GM21717 (cell line): Measurements from ENCODE around the gene MRM2.

Experiments used
- ATAC-seq: cut with Tn5 transposase; IDR thresholded peaks from one replicate; pipeline ENCODE4 v1.9.1; 2021; ENCODE audit warnings: mild to moderate bottlenecking, moderate library complexity; ENCODE audit not compliant: unreplicated experiment

MRM2 gene

DNA sequence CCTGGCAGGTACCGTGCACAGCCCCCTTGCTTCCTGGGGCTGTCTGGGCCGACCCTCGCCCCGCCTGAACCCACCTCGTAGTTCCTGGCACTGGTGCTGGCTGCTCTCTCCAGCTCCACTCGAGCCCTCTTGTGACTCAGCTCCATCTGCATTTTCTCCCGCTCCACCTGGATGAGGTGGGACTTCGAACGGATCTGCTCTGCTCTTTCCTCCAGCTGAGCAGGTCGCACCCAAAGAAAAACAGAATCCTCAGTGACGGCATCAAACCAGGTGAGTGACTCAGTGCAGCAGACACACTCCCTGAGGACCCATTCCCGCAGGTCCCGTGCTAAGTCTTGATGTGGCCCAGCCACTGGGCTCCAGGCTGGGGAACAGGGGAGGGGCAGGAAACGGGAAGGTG lies 16.7 kb downstream of the MRM2 start:
- ATAC-seq, result no peak

DNA sequence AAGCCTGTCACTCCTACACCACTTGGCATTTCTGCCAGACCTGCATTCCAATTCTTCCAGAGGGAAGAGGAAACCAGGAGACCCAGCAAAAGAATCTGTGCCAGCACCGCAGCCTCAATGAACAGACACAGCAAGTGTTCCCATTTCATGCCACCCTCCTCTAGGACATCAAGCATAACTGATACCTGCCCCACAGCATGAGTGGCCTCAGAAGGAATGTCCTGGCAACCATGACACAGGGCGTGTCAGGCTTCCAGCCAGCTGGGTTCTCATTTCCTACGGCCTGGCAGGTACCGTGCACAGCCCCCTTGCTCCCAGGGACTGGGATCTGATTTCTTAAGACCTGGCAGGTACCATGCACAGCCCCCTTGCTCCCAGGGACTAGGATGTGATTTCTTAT lies 17.1 kb downstream of the MRM2 start:
- ATAC-seq, result no peak

DNA sequence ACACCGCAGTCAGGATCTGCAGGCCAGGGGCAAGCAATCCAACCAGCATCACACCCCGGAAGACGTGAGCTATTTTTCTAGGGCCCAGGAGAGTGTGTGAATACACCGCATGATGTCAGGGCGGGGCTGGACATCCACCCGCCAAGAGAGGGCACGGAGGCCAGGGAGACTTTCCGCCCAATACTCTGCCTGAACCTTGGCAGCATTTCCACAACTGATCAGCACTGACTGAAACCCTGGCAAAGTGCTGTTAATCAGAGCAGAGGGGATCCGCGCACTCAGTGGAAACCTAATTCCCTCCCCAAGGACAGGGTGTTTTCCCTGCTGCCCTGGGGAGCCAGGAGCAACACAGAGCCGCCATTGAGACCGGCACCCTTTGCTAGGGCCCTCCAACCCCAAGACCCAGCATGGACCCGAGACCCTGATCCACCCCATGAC lies 17.5 kb downstream of the MRM2 start:
- no peak for ATAC-seq

DNA sequence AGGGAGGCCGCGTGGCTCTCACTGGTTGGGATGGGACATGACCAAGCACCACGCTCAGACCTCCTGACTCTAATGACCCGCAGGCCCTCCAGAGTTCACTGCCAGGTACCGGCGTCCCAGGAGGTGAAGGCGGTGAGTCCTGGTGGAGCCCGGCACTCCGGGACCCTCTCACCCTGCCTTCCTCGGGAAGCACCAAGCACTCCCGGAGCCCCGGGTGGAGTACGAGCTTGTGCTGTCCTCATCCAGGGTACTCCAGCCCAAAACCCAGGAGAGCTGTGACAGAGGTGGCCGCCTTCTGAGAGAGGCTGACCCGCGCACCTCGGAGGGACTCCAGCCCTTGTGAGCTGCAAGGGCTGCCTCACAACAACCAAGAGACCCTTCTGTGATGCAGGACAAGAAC lies 18.7 kb downstream of the MRM2 start:
- no peak for ATAC-seq

DNA sequence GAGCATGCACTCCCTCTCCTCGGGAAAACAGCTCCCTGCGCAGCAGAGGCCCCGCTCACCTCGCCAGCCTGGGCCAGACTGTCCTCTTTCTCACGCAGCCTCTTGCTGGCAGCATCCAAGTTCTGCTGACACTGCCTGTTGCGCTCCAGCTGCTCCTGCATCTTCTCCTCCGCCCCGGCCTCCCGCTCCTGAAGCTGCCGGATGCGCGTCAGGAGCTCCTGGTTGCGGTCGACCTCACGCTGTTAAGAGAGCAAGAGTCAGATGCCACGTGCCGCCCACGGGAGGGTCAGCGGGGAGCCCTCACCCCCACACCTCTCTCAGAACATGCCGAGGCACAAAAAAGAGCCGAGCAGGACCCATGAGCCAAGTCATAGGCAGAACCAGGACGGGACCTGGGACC lies 19.5 kb downstream of the MRM2 start:
- ATAC-seq, result no peak

DNA sequence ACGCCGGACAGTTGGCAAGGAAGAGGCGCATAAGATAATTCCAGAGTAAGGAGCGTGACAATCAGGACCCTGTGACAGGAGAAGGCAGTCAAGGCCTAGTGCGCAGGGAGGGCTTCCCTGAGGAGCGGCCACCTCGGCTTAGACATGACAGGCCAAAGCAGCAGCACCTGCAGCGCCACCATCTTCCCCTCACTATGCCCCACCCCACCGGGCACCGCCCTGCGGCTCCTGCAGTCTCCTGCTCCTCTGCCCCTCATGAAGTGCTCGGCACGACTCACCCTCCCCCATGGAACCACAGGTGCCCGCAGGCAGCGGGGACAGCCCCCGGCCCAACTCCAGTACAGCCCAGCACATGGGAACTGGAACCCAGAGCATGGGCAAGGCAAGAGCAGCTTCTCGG lies 21.1 kb downstream of the MRM2 start:
- ATAC-seq, result no peak

DNA sequence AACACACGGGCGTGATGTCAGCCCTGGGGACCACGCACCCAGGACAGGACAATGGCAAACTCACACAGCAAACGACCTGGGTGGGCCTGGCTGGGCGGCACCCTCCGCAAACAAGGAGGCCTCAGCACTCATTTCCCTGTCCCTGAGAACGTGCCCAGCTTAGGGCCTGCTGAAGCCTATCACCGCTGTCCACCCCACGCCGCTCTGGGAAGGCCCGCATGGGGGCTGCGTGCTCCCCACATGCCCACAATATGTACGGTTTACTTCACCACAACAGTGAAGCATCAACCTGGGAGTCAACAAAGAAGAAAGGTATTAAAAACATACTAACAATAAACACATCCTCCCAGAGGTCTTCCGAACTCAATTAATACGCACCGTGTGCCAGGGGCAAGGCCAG lies 21.5 kb downstream of the MRM2 start:
- ATAC-seq, result no peak

DNA sequence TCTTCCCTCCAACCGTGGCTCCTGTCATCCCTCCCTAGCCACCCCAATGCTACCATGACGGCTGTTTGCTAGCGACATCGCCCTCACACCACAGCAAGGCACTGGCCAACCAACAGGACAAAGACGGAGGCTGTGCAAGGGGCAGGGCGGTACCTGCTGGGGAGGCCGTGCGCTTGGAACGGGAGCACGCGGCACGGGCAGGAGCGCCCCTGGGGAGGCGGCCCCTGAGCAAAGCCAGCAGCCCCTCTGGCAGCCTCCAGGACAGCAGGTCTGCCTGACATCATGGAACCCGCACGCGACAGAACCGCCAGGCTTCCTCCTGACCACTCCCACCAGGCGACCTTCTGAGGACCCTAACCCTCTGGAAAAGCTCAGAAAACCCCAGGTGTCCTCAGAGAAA lies 22.0 kb downstream of the MRM2 start:
- no peak for ATAC-seq

DNA sequence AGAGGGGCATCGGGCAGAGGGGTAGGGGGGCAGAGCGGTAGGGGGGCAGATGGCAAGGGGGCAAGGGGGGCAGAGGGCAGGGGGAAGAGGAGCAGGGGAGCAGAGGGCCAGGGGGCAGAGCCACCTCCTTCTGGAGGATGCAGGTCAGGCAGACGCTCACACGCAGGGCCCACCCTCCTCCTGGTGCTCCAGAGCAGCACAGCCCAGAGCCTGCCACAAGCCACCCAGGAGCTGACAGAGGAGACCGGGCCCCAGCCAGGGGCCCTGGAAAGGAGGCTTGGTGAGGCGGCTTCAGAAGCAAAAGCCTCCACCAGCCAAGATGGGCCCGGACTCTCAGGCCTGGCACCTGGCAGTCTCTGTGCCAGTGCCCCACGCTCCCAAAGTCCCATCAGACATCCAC lies 22.4 kb downstream of the MRM2 start:
- no peak for ATAC-seq

DNA sequence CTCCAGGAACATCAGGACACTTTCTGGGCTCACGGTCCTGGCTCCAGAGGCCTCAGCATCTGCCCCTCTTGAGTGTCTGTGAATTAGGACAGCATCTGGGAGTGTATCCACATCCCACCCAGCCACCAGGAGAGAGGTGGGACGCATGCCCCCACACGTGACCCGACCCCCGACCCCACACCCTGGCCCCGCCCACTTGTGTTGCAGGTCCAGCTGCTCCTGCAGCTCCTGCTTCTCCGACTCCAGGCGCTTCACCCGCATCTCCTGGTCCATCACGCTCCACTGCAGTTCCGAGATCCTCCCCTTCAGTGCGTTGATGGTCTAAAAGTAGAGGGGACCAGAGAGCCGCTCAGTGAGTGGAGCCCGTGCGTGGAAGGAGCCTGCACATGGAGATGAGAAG lies 22.9 kb downstream of the MRM2 start:
- ATAC-seq, result no peak

DNA sequence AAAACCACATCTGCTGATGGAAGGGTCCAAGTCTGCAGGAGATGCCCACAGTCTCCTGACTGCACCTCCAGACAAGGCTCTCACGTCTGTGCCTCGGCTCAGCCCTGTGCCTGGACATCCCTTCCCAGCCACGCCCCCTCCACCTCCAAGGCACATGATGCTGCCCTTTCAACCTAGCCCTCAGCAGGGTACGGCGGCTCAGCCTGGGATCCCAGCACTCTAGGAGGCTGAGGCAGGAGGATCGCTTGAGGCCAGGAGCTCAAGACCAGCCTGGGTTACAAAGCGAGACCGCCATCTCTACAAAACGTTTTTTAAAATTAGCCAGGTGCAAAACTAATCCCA lies 23.6 kb downstream of the MRM2 start:
- no peak for ATAC-seq

DNA sequence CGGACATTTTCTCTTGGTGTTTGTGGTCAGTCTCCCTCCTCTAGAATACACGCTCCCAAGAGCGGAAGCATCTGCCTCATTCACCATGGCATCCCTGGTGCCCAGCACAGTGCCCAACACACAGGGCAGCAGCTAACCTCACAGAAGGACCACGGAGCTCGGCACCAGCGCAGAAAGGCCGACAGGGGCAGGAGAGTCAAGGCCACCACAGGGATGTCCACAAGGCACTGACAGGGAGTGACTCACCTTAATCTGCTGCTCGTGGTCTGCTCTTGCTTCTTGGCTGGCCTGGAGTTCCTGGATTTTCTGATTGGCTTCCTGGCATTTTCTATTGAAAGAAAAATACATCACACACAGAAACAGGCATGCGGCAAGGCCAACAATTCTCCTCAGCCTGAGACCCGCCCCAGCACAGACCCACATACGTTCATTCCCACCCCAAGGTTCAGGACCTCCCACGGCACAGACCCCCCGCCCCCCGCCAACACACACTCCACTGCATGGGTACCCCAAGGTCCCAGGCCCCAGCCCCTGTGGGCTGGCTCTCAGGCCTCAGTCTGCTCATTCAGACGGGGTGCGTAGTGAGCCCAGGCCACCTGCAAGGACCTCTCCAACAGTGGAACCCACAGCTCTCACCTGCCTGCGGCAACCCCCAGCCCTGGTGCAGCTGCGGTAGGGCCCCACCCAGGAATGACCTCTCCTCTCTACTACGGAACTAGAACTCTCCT lies 24.1 kb downstream of the MRM2 start:
- no peak for ATAC-seq

DNA sequence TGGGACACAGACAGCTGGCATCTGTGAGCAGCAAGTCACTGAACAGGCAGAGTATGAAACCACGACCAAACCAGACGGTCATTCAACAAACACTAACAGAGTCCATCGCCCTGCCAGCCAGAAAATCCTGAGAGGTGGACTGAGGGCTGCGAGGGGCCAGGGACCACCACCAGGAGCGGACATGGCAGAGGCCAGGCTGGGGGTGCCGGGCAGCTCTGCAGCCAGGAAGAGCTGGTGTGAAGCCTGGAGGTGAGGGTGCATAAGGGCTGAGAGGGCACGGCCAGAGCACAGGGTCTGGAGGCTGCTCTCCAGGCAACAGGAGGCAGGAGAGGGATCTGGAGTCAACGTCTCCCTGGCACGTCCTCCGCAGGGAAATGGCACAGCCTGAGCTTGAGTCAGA lies 24.8 kb downstream of the MRM2 start:
- no peak for ATAC-seq

DNA sequence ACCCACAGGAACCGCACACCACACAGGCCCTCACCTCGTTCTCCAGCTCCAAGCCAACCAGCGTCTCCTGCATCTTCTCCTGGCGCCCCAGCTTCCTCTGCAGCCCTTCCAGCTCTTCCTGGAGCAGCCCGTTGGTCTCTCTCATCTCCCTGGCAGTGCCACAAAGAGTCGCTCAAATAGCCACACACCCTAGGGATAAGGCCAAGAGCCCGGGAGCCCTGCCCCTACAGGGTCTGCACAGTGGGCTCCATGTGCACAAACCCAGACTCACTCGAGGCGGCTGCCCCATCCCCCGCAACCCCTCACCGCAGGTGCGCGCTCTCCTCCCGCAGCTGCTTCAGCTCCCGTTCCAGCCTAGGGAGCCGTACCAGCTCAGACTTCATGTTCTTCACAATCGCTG lies 26.2 kb downstream of the MRM2 start:
- no peak for ATAC-seq

DNA sequence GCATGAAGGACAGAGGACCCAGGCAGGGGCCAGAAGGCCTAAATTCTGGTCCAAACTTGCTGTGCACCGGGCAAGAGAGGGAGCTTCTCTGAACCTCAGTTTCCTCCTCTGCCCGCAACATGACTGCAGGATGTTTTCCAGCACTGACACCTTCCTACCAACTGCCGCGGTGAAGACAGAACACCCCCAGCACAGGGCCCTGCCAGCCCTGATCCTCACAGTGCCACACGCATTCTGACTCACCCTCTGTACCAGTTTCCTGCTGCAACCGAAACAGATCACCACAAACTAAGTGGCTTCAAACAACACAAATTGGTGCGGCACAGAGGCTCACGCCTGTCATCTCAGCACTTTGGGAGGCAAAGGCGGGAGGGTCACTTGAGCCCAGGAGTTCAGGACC lies 27.4 kb downstream of the MRM2 start:
- ATAC-seq, result no peak

DNA sequence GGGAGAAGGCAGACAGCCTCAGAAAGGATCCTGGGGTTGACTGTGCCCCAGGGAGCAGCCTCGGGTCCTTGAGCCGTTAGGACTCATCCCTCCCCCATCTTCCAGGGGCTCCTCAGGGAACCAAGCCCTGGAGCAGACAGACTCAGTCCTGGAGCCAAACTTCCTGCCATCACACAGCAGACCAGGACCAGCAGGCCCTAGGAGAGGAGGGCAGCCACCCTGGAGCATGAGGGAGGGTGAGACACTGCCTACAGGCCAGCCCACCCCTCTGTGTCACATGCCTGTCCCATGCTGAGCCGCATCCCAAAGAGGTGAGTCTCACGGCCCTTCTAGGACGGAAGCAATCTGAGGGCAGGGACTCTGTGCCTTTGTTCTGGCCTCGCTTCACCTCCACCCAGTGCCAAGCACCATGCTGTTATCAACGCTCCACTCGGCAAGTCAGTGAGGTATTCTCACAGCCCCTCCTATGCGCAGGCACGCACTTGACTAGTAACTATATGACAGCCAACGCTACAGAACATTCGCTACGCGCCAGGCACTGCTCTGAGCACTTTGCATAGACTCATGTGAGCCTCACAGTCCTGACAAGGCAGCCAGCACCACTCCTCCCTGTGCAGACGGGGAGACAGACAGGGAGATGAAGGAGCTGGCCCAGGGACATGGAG lies 28.3 kb downstream of the MRM2 start:
- ATAC-seq, result no peak

DNA sequence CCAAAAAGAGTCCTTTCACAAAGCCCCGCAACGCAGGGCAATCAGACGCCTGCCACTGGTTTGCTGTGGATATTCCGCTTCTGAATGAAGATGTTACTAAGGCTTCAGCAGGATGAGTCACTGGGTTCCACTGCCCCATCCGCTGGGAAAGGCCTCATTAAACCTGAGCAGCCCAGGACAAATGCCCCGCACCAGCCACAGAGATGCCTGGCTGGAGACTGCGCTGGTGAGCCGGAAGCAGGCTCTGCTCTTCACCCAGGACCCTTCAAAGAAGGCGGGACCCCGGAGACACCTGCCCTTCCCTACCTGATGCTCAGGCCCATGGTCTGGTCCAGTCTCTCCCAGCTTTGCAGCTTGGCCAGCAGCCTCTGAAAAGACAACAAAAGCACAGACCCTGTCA lies 29.1 kb downstream of the MRM2 start:
- no peak for ATAC-seq

DNA sequence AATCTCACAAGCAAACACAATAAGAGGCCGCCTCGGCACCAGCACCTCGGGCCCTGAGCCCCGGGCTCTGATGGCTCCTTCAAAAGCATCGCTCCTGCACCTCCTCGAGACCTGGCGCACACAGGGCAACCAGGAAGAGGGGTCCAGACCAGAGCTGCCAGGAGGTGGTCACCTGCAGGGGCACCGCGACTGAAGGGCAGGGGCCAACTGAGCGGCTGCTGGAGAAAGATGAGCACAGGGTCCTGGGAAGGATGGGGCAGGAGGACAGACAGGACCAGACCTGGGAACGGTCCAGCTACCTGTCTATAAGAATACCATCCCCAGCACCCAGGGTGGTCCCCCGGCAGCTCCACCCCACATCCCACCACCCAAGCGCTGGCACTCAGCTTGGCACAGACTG lies 30.1 kb downstream of the MRM2 start:
- ATAC-seq, result no peak

DNA sequence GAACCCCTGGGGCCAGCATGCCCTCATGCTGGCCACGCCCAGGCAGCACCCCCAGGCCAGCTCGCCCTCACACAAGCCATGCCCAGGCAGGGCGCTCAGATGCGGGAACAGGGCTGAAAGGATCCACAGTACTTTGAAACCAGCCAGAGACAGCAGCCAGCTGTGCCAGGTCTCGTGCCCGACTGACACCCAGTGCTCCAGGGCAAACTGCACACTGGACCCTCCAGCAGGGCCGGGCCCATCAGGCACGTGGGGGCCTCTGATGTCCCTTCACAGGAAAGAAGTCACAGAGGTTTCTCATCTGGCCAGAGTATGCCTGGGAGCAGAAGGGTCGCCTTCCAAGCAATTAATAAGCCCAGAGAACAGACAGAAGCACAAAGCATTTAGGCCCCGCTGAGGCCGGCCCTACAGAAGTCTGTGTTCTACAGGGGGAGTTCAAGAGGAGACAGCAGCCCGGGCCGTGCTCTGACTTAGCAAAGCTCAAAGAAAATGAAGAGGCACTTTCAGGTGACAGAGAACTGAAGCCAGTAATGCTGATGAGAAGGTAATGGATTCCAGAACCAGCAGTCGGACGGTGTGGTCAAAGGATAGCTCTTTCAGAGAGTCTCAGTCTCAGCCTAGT lies 30.6 kb downstream of the MRM2 start:
- no peak for ATAC-seq

DNA sequence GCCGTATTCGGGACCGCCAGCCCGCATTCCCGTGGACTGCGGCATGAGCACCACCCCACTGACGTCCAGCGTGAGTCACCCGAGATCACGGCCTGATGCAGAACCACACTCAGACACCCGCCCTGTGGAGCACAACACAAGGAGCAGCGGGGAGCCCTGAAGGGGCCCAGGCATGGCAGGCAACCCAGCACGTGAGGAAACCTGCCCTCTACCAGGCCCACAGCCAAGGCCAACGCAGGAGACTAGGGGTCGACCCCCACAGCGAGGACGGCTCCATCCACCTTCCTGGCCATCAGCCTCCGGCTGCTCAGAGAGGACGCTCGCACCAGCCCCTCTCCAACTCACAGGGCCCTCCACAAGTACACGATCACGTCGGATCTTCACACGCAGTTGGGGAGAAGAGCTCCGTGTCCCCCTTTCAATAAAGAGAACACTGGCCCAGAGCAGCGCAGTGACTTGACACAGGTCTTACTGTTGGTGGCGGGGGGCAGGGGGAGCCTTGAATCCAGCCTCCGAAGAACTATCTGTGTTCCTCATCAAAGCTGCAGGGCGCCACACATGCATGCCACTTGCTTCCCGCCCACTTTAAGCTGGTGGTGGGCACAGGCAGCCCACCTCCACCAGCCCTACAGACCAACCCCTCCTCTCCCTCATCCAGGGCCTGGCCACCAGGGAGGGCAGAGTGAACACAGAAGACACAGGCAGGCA lies 31.3 kb downstream of the MRM2 start:
- ATAC-seq, result no peak

DNA sequence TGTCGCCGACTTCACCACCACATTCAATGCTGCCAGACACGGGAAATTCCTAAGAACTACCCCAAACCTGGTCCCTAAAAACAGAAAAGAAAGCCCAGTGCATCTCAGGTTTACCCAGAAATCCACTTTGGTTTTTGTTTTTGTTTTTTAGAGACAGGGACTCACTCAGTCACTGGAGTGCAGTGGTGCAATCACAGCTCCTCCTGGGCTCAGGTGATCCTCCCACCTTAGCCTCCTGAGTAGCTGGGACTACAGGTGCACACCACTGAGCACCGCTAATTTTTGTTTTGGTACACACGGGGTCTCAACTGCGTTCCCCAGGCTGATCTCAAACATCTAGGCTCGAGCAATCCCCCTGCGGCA lies 32.1 kb downstream of the MRM2 start:
- ATAC-seq, result no peak
